Activated naive CD4-positive, alpha-beta T cell treated with anti-CD3 and anti-CD28 coated beads, Interleukin-2, amount 50 U/mL, for 24 hours (primary cell): ENCODE measurements around the gene ADARB1.
A peak's percentile ranks its signal among the peaks of the same experiment; 100 is the strongest.

Experiments
- H3K27ac Mint-ChIP-seq: one replicate; pipeline ENCODE4 v1.8.0; 2021; ENCODE audit warnings: mild to moderate bottlenecking, mixed read lengths
- H3K27me3 Mint-ChIP-seq: one replicate; pipeline ENCODE4 v1.8.0; 2021; ENCODE audit warnings: mixed read lengths
- H3K36me3 Mint-ChIP-seq: one replicate; pipeline ENCODE4 v1.8.0; 2021; ENCODE audit warnings: mixed read lengths
- H3K4me1 Mint-ChIP-seq: one replicate; pipeline ENCODE4 v1.8.0; 2021; ENCODE audit warnings: mixed read lengths
- H3K4me3 Mint-ChIP-seq: one replicate; pipeline ENCODE4 v1.8.0; 2021; ENCODE audit warnings: mild to moderate bottlenecking, mixed read lengths
- H3K9me3 Mint-ChIP-seq: one replicate; pipeline ENCODE4 v1.8.0; 2021; ENCODE audit warnings: mixed read lengths

Gene ADARB1

GRCh38 chr21:45187646-45188045, 113.3 kb downstream of the ADARB1 start:
- Mint-ChIP-seq H3K4me1 (no peaks in the 10 kb centered on the region), H3K27ac (no peak overlapping the region), H3K36me3 (peaks cover 64% of the 10 kb centered on the region), H3K27me3 (no peaks in the 10 kb centered on the region), H3K9me3 (peaks cover 27% of the 10 kb centered on the region), H3K4me3 (no peak overlapping the region)

GRCh38 chr21:45190013-45190412, 115.6 kb downstream of the ADARB1 start:
- peaks cover 27% of the 10 kb centered on the region for H3K9me3 Mint-ChIP-seq
- no peaks in the 10 kb centered on the region for H3K27me3 Mint-ChIP-seq
- H3K36me3 Mint-ChIP-seq = peaks cover 72% of the 10 kb centered on the region
- no peak overlapping the region for H3K4me3 Mint-ChIP-seq
- no peaks in the 10 kb centered on the region for H3K4me1 Mint-ChIP-seq
- H3K27ac Mint-ChIP-seq = no peak overlapping the region

GRCh38 chr21:45192332-45192731, 118.0 kb downstream of the ADARB1 start:
- H3K4me3 Mint-ChIP-seq = no peak overlapping the region
- peaks cover 56% of the 10 kb centered on the region for H3K36me3 Mint-ChIP-seq
- peaks cover 18% of the 10 kb centered on the region for H3K9me3 Mint-ChIP-seq
- H3K4me1 Mint-ChIP-seq = no peaks in the 10 kb centered on the region
- no peaks in the 10 kb centered on the region for H3K27me3 Mint-ChIP-seq
- H3K27ac Mint-ChIP-seq = no peak overlapping the region

- Mint-ChIP-seq H3K27me3 (no peaks in the 10 kb centered on the region), H3K27ac (no peak overlapping the region), H3K36me3 (peaks cover 24% of the 10 kb centered on the region), H3K9me3 (no peaks in the 10 kb centered on the region), H3K4me1 (no peaks in the 10 kb centered on the region), H3K4me3 (no peak overlapping the region)
Measured at GRCh38 chr21:45196620-45197019, 122.2 kb downstream of the ADARB1 start.

GRCh38 chr21:45199201-45199600, 124.8 kb downstream of the ADARB1 start:
- no peak overlapping the region for H3K4me3 Mint-ChIP-seq
- H3K27me3 Mint-ChIP-seq = no peaks in the 10 kb centered on the region
- no peak overlapping the region for H3K27ac Mint-ChIP-seq
- H3K9me3 Mint-ChIP-seq = no peaks in the 10 kb centered on the region
- no peaks in the 10 kb centered on the region for H3K4me1 Mint-ChIP-seq
- peaks cover 15% of the 10 kb centered on the region for H3K36me3 Mint-ChIP-seq

- H3K9me3 Mint-ChIP-seq = no peaks in the 10 kb centered on the region
- no peak overlapping the region for H3K4me3 Mint-ChIP-seq
- H3K27me3 Mint-ChIP-seq = no peaks in the 10 kb centered on the region
- no peaks in the 10 kb centered on the region for H3K4me1 Mint-ChIP-seq
- H3K36me3 Mint-ChIP-seq = peaks cover 9% of the 10 kb centered on the region
- H3K27ac Mint-ChIP-seq = no peak overlapping the region
Measured at GRCh38 chr21:45200031-45200430, 125.7 kb downstream of the ADARB1 start.

- no peaks in the 10 kb centered on the region for H3K27me3 Mint-ChIP-seq
- no peak overlapping the region for H3K27ac Mint-ChIP-seq
- H3K4me3 Mint-ChIP-seq = no peak overlapping the region
- H3K9me3 Mint-ChIP-seq = no peaks in the 10 kb centered on the region
- H3K4me1 Mint-ChIP-seq = no peaks in the 10 kb centered on the region
- peaks cover 3% of the 10 kb centered on the region for H3K36me3 Mint-ChIP-seq
Measured at GRCh38 chr21:45200581-45201296, 126.4 kb downstream of the ADARB1 start.

GRCh38 chr21:45202344-45202743, 128.0 kb downstream of the ADARB1 start:
- H3K27me3 Mint-ChIP-seq = no peaks in the 10 kb centered on the region
- peaks cover 6% of the 10 kb centered on the region for H3K36me3 Mint-ChIP-seq
- H3K4me3 Mint-ChIP-seq = no peak overlapping the region
- H3K4me1 Mint-ChIP-seq = no peaks in the 10 kb centered on the region
- H3K27ac Mint-ChIP-seq = no peak overlapping the region
- H3K9me3 Mint-ChIP-seq = no peaks in the 10 kb centered on the region

- H3K9me3 Mint-ChIP-seq = no peaks in the 10 kb centered on the region
- no peak overlapping the region for H3K4me3 Mint-ChIP-seq
- H3K27ac Mint-ChIP-seq = no peak overlapping the region
- H3K4me1 Mint-ChIP-seq = no peaks in the 10 kb centered on the region
- H3K27me3 Mint-ChIP-seq = no peaks in the 10 kb centered on the region
- peaks cover 6% of the 10 kb centered on the region for H3K36me3 Mint-ChIP-seq
Measured at GRCh38 chr21:45202889-45203288, 128.5 kb downstream of the ADARB1 start.

- H3K9me3 Mint-ChIP-seq = no peaks in the 10 kb centered on the region
- no peak overlapping the region for H3K4me3 Mint-ChIP-seq
- H3K27ac Mint-ChIP-seq = no peak overlapping the region
- peaks cover 8% of the 10 kb centered on the region for H3K4me1 Mint-ChIP-seq
- peaks cover 6% of the 10 kb centered on the region for H3K36me3 Mint-ChIP-seq
- H3K27me3 Mint-ChIP-seq = no peaks in the 10 kb centered on the region
Measured at GRCh38 chr21:45203983-45204382, 129.6 kb downstream of the ADARB1 start.

- H3K27me3 Mint-ChIP-seq = no peaks in the 10 kb centered on the region
- H3K4me1 Mint-ChIP-seq = peaks cover 8% of the 10 kb centered on the region
- H3K4me3 Mint-ChIP-seq = no peak overlapping the region
- no peak overlapping the region for H3K27ac Mint-ChIP-seq
- peaks cover 3% of the 10 kb centered on the region for H3K36me3 Mint-ChIP-seq
- H3K9me3 Mint-ChIP-seq = no peaks in the 10 kb centered on the region
Measured at GRCh38 chr21:45204395-45204794, 130.0 kb downstream of the ADARB1 start.

- Mint-ChIP-seq H3K4me3 (no peak overlapping the region), H3K27me3 (no peaks in the 10 kb centered on the region), H3K9me3 (no peaks in the 10 kb centered on the region), H3K36me3 (peaks cover 11% of the 10 kb centered on the region), H3K27ac (peak overlapping the region; percentile 73), H3K4me1 (peaks cover 8% of the 10 kb centered on the region)
Measured at GRCh38 chr21:45207839-45208626, 133.7 kb downstream of the ADARB1 start.

GRCh38 chr21:45208627-45208951, 134.2 kb downstream of the ADARB1 start:
- Mint-ChIP-seq H3K4me3 (no peak overlapping the region), H3K27ac (no peak overlapping the region), H3K36me3 (peaks cover 12% of the 10 kb centered on the region), H3K4me1 (peaks cover 8% of the 10 kb centered on the region), H3K27me3 (no peaks in the 10 kb centered on the region), H3K9me3 (no peaks in the 10 kb centered on the region)

GRCh38 chr21:45209046-45209445, 134.7 kb downstream of the ADARB1 start:
- no peak overlapping the region for H3K4me3 Mint-ChIP-seq
- peaks cover 15% of the 10 kb centered on the region for H3K36me3 Mint-ChIP-seq
- H3K27me3 Mint-ChIP-seq = no peaks in the 10 kb centered on the region
- no peaks in the 10 kb centered on the region for H3K9me3 Mint-ChIP-seq
- H3K4me1 Mint-ChIP-seq = peaks cover 8% of the 10 kb centered on the region
- H3K27ac Mint-ChIP-seq = no peak overlapping the region

- Mint-ChIP-seq H3K36me3 (peaks cover 21% of the 10 kb centered on the region), H3K27me3 (no peaks in the 10 kb centered on the region), H3K4me3 (no peak overlapping the region)
Measured at GRCh38 chr21:45209685-45210284, 135.4 kb downstream of the ADARB1 start.

GRCh38 chr21:45210461-45210983, 136.1 kb downstream of the ADARB1 start:
- H3K27me3 Mint-ChIP-seq = no peaks in the 10 kb centered on the region
- peaks cover 21% of the 10 kb centered on the region for H3K36me3 Mint-ChIP-seq
- no peak overlapping the region for H3K27ac Mint-ChIP-seq

More at GRCh38 chr21:45209685-45210284, 135.4 kb downstream of the ADARB1 start:
- Mint-ChIP-seq H3K27ac (no peak overlapping the region), H3K4me1 (peaks cover 8% of the 10 kb centered on the region), H3K9me3 (no peaks in the 10 kb centered on the region)

More at GRCh38 chr21:45210461-45210983, 136.1 kb downstream of the ADARB1 start:
- H3K9me3 Mint-ChIP-seq = no peaks in the 10 kb centered on the region
- H3K4me3 Mint-ChIP-seq = no peak overlapping the region
- H3K4me1 Mint-ChIP-seq = peaks cover 8% of the 10 kb centered on the region
